Measurements from ENCODE around the gene BCR.

The BCR gene

DNA sequence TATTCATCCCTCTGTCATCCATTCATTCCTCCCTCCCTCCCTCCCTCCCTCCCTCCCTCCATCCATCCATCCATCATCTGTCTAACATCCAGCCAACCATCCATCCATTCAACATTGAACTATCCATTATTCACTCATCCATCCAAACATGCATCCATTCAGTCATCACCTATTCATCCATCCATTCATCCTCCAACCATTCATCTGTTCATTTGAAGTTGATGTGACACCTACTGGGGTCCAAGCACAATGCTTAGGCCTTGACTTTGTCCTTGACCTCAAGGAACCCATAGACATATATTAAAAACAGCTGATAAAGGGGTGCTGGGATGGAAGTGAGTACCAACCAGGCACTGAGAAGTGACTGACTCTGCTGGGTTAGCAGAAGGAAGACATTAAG, 26.6 kb downstream of the BCR start:
- TF ChIP-seq, protein P1, sequence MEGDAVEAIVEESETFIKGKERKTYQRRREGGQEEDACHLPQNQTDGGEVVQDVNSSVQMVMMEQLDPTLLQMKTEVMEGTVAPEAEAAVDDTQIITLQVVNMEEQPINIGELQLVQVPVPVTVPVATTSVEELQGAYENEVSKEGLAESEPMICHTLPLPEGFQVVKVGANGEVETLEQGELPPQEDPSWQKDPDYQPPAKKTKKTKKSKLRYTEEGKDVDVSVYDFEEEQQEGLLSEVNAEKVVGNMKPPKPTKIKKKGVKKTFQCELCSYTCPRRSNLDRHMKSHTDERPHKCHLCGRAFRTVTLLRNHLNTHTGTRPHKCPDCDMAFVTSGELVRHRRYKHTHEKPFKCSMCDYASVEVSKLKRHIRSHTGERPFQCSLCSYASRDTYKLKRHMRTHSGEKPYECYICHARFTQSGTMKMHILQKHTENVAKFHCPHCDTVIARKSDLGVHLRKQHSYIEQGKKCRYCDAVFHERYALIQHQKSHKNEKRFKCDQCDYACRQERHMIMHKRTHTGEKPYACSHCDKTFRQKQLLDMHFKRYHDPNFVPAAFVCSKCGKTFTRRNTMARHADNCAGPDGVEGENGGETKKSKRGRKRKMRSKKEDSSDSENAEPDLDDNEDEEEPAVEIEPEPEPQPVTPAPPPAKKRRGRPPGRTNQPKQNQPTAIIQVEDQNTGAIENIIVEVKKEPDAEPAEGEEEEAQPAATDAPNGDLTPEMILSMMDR (IDR thresholded peaks at IDR 0.05; ENCODE audit: control extremely low read depth, extremely low read depth, low read depth, missing control alignments), result no peak
- CTCF ChIA-PET, result interaction anchor here (1.2 to 1.5 kb wide), 3 partner anchors 30 to 252 kb away, joined by 3 to 4 read pairs (median 3); no protein-coding TSS in a partner anchor
- DNase-seq (ENCODE audit: extremely low spot score), result no peak
- POLR2A ChIA-PET, result no interaction called here

DNA sequence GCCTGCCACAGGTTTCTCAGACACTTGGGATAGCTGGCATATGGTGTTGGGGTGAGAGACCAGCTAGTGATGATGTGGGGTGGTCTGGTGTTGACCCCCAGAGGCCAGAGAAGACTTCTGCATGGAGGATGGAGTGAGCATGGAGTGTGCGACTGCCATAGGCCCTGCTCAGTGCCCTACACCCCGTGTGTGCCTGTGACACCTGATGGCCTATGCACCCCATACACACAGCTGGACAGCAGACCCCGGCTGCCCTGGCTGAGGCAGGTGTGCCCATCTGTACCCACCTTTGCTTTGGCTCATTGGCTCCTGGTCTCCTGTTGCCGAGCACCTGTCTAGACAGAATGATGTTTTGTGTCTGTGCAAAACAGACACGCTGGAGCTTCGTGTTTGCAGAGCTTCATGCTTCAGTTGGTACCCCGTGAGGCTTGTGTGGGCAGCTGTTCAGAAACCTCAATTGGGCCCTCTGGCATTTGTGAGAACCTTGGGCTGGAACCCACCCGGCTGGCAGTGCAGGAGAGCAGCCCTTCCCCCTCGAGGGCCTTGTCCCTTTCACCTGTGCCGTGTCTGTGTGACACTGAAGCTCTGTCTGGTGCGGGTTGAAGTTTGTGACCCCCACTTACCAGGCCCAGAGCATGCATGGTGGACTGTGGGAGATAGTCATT, 27.6 kb downstream of the BCR start:
- TF ChIP-seq, protein P1 (IDR thresholded peaks at IDR 0.05; ENCODE audit: control extremely low read depth, extremely low read depth, low read depth, missing control alignments), result no peak
- CTCF ChIA-PET, result interaction anchor here (1.2 to 1.3 kb wide), 2 partner anchors 73 to 253 kb away, joined by 3 to 4 read pairs; no protein-coding TSS in a partner anchor
- no peak for DNase-seq (ENCODE audit: extremely low spot score)
- POLR2A ChIA-PET, result no interaction called here

DNA sequence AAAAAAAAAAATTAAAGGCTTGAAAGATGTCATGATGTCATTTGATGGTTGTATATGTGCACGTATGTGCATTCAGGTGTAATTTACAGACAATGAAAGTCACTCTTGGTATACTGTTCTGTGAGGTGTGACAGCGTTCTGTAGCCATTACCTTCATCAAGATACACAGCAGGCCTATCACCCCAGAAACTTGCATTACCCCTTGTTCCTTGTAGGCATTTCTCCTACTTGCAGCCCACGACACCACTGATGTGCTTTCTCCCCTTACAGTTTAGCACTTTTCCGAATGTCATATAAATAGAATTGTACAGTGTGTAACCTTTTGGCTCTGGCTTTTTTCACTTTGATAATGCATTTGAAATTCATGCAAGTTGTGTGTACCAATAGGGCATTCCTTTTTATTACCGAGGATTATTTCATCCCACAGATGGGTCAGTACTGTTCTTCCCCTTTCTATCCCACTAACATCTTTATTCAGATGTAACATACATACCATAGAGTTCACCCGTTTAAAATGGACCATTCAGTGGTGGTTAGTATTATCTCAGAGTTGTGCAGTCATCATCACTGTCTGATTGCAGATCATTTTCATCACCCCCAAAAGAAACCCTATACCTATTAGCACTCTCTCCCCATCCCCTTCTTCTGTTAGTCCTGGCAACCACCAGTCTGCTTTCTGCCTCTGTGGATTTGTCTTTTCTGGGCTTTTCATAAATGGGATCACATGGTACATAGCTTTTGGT, 30.3 kb downstream of the BCR start:
- CTCF ChIA-PET, result no interaction called here
- TF ChIP-seq, protein P1 (IDR thresholded peaks at IDR 0.05; ENCODE audit: control extremely low read depth, extremely low read depth, low read depth, missing control alignments), result no peak

DNA sequence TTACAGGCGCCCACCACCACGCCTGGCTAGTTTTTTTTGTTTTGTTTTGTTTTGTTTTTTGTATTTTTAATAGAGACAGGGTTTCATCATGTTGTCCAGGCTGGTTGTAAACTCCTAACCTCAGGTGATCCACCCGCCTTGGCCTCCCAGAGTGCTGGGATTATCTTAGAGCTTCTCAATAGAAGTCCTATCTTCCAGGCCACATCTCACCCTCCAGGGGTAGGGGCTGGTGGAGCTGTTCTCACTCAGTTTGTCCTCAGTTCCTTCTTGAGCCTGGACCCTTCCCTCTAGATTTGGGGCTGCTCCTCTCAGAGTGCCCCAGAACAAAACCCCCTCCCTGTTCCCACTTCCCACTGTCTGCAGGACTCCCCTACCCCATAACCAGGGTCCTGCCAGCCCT, 31.3 kb downstream of the BCR start:
- ChIA-PET CTCF (interaction anchor here (0.6 kb wide), 1 partner anchor 71 kb away, joined by 3 read pairs; no protein-coding TSS in a partner anchor), POLR2A (no interaction called here)
- no peak for DNase-seq (ENCODE audit: extremely low spot score)
- TF ChIP-seq, protein P1 (IDR thresholded peaks at IDR 0.05; ENCODE audit: control extremely low read depth, extremely low read depth, low read depth, missing control alignments), result no peak

More for the DNA sequence above, 30.3 kb downstream of the BCR start:
- POLR2A ChIA-PET, result no interaction called here
- DNase-seq (ENCODE audit: extremely low spot score), result no peak

DNA sequence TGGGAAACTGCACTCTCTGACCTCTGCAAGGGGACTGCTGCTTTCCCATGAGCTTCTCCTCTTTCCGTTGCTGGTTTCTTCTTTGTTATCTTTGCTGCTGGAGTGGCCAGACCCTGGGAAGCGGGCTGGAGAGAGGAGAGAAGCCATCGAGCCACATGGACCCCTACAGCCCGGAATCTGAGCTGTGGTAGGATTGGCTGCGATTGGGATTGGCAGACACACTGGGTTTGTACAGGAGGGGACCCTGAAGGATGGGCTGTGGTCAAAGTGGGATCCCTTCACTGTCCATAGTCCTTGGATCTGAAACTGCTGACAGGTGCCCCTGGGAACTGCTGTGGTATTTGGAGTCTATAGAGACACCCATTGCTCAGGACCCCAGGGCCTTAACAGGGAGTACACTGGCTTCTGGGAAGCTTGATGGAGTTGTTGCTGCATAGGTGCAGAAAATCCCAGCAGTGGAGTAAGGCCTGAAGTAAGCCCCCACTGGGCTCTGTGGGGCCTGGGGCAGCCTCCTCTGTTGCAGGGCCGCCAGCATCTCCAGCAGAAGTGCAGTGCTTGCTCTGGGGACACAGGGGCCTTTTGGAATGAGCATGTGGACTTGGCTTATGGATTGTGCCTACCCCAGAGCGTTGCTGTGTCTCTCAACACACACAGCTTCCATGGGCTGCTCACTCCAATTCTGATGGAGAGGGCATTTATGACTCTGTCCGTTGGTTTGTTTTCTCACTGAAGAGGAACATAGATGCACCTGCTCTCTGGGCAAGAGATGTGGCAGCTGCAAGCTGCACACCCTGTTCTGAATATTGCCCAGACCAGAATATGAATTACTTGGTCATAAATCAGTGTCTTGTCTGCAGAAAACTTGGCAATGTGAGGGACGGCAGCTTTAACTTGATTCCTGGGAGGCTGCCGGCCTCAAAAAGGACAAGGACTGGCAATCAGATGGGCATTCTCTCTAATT, 32.0 kb downstream of the BCR start:
- POLR2A ChIA-PET, result no interaction called here
- CTCF ChIA-PET, result interaction anchor here (0.6 to 0.9 kb wide), 2 partner anchors 34 to 70 kb away, joined by 3 to 4 read pairs; no protein-coding TSS in a partner anchor
- TF ChIP-seq, protein P1 (IDR thresholded peaks at IDR 0.05; ENCODE audit: control extremely low read depth, extremely low read depth, low read depth, missing control alignments), result no peak
- DNase-seq (ENCODE audit: extremely low spot score), result no peak

DNA sequence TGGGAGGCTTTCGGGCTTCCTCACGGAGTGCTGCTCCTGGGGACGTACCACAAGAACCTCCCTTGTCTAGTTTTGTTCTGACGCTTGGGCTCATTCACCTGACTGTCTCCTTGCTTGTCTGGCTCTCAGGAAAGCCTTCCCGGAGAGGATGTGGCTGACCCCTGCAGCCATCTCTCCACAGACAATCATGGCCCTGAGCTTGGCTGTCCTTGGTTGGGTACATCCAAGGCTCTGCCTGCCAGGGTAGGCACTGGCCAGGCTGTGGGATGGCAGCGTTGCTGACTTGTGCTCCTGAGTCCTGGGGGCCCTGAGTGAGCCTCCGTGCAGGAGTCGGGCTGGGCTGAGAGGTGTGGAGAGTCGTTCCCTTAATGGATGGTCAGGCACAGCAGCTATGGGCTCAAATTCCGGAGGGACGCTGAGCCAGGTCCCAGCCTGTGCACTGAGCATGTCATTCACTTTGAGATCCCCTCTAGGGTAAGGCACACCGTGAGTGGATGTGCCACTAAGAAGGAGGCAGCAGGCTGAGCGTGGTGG, 32.8 kb downstream of the BCR start:
- ChIA-PET POLR2A (no interaction called here), CTCF (no interaction called here)
- DNase-seq (ENCODE audit: extremely low spot score), result no peak
- TF ChIP-seq, protein P1 (IDR thresholded peaks at IDR 0.05; ENCODE audit: control extremely low read depth, extremely low read depth, low read depth, missing control alignments), result no peak

Measured in GM10248 (cell line).